HG02759 (cell line): ENCODE measurements around the gene SLBP.

Experiments
- ATAC-seq: cut with Tn5 transposase; IDR thresholded peaks from one replicate; pipeline ENCODE4 v1.9.1; 2021; ENCODE audit warnings: mild to moderate bottlenecking, moderate library complexity; ENCODE audit not compliant: unreplicated experiment

SLBP gene

DNA sequence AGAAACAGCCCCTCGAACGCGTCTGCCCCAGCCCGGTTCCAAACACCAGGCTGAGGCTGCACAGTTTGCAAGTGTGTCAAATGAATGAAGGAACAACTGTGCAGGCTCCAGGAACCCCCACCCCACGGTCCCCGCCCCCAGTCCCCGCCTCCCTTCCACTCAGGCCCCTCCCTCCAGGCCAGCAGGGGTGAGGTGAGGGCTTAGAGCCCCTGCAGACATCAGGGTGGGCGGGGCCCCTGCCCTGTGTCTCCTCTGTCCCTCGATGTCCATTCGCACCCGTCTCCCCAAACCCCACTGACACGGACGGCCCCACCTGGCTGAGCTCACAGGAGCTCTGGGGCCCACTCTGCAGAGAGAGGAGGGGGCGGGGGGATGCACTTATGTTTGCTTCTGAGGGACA is 37.7 kb upstream of the SLBP start:
- ATAC-seq, result no peak

DNA sequence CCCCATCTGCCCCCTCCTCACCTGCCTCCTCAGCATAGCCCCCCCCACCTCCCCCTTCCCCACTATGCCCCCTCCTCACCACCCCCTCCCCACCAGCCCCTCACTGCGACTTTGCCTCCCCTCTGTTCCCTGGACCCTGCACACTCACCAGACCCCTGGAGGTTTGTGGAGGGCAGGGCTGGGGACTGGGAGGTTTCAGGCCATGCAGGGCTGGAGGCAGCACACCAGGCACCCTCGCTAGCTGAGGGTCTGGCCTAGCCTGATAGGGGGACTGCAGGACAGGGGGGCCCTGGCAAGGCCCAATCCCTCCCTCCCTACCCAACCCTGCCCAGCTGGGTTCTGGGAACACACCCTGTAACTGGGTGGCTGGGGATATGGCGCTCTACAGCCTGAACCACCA is 37.3 kb upstream of the SLBP start:
- no peak for ATAC-seq

DNA sequence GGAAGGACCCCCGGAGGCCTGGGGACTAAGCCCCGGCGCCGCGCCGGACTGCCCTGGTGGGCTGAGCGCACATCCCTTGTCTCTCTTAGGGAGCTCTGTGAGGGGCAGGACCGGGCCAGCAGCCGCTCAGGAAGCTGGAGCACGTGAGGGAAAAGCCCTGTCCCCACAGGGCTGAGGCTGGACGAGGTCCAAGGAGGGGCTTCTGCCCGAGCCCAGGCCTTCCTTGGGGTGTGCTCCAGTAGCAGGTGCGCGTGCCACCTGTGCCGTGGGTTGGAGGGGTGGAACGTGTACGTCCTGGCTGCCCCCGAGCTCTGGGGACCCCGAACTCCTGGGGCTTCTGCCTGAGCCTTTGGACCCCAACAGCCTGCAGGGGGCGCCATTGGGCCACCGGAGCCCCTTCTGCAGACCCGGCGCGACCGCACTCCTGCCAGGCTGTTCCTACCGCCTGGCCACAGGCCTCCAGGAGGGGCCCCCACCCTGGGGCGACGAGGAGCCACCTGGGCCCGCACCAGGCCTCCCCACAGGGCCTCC is 36.4 kb upstream of the SLBP start:
- peak; percentile 39 for ATAC-seq

DNA sequence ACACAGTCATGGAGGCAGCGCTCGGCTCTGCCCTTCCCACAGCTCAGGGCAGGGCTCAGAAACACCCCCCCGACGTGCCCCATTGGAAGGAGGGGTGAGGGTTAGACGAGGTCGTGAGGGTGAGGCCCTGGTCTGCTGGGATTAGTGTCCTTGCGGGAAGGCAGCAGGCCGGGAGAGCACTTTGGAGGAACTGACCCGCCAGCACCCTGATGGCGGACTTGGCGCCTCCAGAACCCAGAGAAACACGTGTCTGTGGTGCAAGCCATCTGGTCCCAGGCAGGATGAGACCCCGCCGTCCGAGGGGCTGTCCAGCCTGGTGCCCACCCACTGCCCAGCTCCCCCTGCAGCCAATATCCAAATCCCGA is 35.5 kb upstream of the SLBP start:
- ATAC-seq, result no peak

DNA sequence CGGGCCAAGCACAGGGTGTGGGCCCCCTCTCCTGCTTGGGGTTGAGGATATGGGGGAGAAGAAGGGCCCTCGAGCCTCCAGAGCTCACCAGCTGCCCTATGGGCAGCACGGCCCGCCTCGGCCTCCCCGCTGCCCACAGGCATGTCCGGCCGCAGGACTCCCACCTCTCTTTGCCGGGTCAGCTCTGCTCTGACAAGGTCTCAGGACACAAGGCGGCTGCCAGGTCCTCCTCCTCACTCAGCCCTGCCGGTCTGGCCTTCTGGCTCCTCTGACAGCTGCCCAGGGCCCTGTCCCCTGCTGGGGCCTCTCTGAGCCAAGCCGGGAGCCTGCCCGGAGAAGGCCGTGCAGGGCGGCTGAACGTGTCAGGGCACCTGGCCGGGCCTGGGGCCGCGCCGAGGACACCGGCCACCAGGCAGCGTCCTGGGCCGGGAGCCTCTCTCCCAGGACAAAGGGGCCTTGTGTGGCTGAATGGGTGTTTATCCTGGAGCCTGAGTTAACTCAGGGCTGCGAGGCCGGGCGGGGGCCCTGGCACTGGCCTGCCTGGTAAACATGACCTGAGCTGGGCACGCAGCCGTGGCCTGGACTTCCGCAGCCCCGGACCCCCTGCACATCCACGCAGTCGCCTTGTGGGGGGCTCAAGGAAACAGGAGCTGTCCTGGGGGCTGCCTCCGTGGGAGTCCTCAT is 34.9 kb upstream of the SLBP start:
- ATAC-seq, result no peak

DNA sequence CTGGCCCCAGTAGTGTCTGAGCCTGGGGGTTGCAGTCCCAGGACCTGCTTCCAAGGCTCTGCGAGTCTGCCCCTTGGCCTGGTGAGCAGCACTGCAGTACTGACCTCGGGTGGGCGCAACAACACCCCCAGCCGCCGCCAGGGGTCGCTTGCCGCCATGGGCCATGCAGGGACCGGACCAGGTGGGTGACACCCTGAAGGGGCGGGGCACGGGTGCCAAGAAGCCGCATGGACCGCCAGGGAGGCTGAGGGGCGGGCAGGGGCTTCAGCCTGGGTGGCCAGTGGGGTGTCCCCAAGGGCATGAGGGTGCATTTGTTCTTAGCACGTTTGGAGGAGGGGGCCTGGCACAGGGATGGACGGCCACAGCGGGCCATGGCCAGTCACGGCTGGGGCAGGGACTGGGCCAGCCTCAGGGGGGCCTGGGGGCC is 34.2 kb upstream of the SLBP start:
- peak; percentile 57 for ATAC-seq

DNA sequence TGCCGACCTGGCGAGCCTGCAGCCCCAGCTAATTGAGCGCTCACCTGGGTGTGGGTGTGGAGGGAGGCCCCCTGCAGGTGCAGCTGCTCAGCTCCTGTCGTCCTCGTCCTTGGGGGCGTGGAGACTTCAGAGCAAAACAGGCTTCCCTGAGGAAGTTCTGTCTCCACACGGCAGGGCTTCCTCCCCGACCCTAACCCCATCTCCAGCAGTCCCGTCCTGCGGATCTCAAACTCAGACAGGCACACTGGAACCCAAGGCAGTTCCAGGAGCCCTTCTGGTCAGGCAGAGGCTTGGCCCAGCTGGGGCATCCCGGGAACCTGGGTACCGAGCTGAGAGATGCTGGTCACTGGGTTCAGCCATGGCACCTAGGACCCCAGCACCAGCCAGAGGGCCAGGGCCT is 33.6 kb upstream of the SLBP start:
- ATAC-seq, result no peak

DNA sequence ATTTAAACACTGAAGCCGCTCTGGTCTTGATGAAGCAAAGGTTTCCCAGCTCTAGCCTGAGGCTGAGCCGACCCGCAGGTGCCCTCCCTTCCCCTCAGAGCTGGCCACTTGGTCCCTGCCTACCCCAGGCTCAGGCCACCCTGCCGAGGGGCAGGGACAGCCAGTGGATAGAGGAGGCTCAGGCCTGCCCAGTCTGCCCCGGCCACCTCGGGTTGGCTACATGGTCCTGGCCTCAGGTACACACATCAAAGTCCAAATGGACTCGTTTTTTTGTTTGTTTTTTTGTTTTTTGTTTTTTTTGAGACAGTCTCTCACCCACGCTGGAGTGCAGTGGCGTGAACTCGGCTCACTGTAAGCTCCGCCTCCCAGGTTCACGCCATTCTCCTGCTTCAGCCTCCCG is 33.0 kb upstream of the SLBP start:
- no peak for ATAC-seq

DNA sequence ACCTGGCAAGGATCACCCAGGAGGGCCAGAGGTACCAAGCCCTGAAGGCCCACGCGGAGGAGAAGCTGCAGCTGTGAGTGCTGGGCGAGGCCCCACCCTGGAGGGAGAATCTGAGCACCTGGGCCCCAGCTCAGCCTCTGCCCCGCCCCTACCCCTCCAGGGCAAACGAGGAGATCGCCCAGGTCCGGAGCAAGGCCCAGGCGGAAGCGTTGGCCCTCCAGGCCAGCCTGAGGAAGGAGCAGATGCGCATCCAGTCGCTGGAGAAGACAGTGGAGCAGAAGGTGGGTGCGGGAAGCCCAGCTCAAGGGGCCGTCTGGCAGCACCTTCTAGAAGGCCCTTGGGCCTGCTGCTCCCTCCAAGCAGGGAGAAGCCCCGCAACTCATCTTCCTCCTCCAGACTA is 32.4 kb upstream of the SLBP start:
- ATAC-seq, result no peak

DNA sequence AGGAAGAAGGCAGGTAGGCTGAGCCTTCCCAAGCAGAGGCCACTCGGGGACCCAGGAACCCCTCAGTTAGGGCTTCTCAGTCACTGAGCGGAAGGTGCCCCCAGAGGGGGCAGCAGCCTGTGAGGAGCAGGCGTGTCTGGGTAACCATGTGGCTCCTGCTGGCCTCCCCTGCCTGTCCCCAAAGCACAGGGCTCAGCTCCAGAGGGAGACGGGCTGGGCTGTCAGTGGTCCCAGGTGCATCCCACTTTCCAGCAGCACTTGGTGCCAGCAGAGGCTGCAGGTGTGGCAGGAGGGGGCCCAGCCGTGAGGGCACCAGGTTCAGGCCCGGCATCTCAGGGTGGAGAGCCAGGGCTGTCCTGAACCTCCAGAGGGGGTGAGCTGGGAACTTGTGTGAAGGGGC is 31.9 kb upstream of the SLBP start:
- no peak for ATAC-seq

DNA sequence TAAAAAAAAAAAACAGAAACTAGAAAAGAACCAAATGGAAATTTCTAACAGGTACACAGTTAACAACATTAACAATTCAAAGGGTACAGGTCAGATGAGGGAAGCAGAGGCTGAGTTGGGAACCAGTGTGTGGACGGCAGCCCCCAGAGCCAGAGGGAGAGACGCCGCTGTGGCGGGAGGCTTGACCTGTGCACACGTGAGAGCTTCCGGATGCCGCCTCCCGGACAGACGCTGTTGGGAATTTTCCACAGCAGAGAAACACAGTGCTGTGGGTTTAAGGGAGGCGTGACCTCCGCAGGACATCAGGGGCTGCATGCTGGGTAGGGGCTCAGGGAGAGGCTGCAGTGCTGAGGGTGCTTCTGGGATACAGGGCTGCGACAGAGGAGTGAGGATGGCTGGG is 31.4 kb upstream of the SLBP start:
- no peak for ATAC-seq

DNA sequence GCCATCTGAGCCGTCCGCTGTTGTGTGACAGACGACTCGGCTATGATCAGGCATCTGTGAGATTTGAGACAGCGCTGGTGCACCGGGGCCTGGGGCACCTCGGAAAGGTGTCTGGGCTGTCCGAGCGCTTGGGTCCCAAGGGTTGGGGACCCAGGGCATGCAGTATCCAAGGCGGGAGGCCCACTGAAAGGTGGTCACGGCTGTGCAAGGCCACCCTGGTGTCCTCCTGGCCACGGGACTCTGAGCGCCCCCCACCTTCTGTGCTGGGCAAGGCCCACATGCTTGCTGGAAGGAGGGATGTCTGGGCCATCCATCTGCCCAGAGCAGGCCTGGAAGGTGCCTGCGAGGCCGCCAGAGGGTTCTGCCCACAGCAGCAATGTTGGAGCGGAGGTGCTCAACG is 29.1 kb upstream of the SLBP start:
- no peak for ATAC-seq

DNA sequence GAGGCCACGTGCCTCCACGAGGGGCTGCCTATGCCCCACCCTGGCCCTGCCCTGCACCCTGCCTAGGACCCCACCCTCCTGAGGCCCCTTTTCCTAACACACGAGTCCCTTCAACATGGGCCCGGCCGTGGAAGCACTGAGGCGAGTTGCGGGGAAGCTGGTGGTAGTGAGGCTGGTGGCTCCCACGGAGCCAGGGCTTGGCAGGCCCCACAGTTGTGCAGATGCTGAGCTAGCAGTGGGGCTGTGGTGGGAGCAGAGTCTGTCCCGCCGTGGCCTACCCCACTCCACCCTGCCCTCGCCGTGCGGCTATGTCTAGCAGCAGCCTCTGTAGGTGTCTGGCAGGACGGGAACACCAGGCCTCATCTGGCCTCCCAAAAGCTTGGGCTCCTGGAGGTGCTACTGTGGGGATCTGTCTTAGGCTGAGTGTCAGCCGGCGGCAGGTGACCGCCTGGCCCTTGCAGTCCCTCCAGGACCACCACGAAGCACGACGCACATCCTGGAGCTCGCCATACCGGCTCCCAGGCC is 28.0 kb upstream of the SLBP start:
- no peak for ATAC-seq

DNA sequence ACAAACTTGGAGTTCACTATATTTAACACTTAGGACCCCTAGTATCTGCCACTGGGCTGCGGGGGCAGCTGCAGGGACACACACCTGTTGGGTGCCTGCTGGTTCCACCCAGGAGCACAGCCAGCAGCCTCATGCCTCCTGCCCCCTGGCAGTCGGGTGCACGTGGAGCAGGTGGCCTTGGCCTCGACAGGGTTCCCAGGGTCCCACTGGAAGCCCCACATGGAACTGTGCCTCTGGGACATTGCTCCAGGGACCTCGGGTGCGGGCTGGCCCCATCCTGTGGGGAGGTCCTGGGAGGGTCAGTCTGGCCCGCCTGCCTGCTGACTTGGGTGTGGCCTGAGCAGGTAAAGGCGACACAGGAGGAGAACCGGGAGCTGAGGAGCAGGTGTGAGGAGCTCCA is 27.2 kb upstream of the SLBP start:
- ATAC-seq, result no peak

DNA sequence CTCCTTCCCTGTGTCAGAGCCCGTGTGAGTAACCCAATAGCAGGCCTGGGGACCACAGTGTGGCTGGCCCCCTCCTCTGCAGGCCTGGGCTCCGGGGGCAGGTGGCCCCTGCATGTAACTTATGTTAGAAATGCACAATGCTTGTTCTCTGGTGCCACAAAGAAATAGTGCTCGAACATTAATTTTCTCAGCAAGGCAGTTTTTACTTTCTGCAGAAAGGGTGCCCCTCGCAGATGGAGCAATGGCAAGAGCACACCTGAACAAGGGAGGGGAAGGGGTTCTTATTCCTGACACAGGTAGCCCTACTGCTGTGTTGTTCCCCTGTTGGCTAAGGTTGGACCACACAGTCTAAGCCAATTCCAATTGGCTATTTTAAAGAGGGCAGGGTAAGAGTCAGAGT is 26.3 kb upstream of the SLBP start:
- ATAC-seq, result no peak

DNA sequence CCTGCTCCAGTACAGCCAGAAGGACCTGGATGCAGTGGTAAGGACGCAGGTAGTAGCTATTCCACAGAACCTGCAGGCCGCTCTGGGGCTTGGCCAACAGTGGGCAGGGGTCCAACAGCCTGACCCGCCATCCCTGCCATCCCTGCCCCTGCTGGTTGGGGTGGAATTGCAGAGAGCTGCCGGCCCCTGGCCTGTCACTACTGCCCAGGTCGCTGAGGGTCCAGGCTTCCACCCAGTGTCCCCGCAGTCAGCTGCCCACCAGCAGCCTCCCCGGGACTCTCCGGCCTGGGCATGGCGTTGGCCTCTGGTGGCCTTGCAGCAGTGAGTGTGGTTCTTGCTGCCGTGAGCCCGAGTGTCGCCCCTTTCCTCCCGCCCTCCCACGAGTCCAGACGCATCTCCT is 25.5 kb upstream of the SLBP start:
- ATAC-seq, result no peak

DNA sequence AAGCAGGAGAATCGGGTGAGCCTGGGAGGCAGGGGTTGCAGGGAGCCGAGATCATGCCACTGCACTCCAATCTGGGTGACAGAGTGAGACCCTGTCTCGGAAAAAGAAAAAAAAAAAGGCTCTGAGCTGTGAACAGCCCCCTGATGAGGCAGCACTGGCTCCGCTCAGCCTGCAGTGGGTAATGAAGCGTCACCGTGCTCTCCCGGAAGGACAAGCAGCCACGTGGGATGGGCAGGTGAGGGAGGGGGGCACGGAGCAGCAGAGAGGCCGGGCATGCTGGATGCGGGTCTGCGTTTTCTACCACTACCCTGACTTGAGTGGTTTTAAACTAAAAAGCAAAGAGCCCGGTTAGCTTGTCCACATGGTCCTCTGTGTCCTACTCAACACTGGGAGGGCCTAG is 24.7 kb upstream of the SLBP start:
- ATAC-seq, result no peak

DNA sequence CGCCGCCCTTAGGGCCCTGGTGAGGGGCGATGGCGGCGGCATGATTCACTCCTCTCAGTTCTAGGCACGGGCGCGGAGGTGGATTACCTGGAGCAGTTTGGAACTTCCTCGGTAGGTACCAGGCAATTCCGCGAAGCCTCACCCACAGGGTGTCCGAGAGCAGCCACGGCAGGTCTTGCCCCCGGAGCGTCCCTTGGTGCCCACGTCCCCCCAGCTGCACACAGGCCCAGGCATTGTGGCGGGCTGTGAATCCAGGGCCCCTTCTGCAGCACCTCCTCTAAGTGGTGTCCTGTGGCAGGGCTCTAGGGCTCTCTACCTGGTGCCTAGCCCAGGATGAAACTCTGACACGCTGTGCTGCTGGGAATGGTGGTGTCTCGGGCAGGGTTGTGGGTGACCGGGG is 23.1 kb upstream of the SLBP start:
- ATAC-seq, result no peak

DNA sequence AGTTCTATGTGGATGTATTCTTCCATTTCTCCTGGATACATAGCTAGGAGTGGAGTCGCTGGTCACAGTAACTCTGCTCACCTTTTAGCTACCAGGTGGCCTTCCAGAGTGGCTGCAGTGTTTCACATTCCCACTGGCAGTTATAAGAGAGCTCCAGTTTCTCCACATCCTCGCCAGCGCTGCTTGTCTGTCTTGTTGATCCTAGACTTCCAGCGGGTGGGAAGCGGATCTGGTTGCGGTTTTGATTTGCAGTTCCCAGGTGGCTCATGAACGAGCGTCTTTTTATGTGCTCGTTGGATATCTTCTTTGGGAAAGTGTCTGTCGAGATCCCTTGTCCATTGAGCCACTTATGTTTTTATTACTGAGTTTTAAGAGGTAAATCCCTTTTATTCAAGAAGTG is 20.8 kb upstream of the SLBP start:
- ATAC-seq, result no peak

DNA sequence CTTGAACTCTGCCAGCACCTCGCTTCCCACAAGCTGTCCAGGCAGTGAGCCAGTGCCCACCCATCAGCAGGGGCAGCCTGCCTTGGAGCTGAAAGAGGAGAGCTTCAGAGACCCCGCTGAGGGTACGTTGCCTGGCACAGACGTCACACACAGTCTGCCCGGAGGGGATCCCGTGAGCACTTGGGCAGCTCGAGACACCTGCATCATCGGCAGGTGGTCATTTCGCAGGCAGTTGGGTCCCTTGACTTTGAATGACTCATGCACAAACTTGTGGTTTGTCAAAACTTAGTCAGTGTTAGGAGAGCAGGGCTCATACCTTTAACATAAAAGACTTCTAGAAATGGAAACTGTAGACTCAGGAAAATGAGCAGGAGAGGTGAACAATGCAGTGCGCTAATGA is 19.1 kb upstream of the SLBP start:
- no peak for ATAC-seq

DNA sequence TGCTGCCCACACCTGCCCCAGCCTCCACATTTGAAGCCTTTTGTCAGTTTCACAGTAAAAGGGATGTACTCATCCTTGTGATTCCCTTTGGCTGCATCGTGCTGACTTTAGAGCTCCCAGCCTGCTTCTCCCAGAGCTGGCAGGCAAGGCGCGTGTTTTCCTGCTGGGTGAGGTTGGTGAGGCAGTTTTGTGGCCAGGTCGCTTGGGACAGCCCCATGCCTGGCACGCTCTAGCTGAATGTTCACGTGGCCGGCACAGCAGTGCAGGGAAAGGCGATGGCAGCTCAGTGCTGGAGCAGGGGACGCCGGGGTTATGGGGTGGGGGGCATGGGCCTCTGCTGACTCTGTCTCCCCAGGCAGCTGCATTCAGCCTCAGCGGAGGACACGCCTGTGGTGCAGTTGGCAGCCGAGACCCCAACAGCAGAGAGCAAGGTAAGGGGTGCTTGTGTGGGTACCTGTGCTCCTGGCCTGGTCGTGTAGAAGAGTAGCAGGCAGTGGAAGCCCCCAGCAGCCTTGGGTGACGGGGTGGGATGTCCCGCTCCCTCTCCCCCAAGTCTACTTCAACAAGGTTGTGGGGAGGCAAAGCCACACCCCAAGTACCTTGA is 18.5 kb upstream of the SLBP start:
- ATAC-seq, result no peak

DNA sequence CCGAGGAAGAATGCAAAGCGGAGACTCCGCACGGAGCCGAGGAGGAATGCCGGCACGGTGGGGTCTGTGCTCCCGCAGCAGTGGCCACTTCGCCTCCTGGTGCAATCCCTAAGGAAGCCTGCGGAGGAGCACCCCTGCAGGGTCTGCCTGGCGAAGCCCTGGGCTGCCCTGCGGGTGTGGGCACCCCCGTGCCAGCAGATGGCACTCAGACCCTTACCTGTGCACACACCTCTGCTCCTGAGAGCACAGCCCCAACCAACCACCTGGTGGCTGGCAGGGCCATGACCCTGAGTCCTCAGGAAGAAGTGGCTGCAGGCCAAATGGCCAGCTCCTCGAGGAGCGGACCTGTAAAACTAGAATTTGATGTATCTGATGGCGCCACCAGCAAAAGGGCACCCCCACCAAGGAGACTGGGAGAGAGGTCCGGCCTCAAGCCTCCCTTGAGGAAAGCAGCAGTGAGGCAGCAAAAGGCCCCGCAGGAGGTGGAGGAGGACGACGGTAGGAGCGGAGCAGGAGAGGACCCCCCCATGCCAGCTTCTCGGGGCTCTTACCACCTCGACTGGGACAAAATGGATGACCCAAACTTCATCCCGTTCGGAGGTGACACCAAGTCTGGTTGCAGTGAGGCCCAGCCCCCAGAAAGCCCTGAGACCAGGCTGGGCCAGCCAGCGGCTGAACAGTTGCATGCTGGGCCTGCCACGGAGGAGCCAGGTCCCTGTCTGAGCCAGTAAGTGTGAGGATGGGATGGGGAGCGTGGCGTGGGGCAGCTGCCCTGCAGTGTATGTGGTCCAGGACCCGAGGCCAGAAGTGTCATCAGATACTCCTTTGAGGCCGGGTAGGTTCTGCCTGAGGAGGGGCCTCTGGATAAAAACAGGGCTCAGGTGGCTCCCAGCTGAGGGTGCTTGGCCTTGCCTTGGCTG is 16.2 kb upstream of the SLBP start:
- ATAC-seq, result no peak
